HepG2 (cell line): ENCODE measurements around the gene STK39.

Experiments
- FOXO4 ChIP-seq: sonication (generic); formaldehyde crosslinking; conservative IDR thresholded peaks from 2 replicates; pipeline ENCODE4 v1.8.1; 2023; ENCODE audit warnings: missing genetic modification reagents
- HMG20B ChIP-seq: conservative IDR thresholded peaks from 2 replicates; pipeline ENCODE4 v1.6.1; 2016; ENCODE audit warnings: missing genetic modification reagents, missing compliant biosample characterization
- POLR2AphosphoS5 ChIP-seq: IDR thresholded peaks from 2 replicates; pipeline ENCODE4 v1.6.1; 2012; ENCODE audit warnings: low read depth, low read length
- RAD21 ChIP-seq: fragments of 450-650 bp; formaldehyde crosslinking; IDR thresholded peaks from 2 replicates; pipeline ENCODE4 v1.5.0; 2020; ENCODE audit warnings: mild to moderate bottlenecking
- YY1 ChIP-seq: IDR thresholded peaks from 2 replicates; pipeline ENCODE4 v1.6.1; 2011; ENCODE audit warnings: low read length, low read depth, moderate library complexity, mild to moderate bottlenecking; ENCODE audit not compliant: insufficient read depth, insufficient replicate concordance
- ZNF710 ChIP-seq: sonication (generic); formaldehyde crosslinking; IDR thresholded peaks from 2 replicates; pipeline ENCODE4 v1.5.0; 2020; ENCODE audit warnings: mild to moderate bottlenecking, missing genetic modification reagents, borderline replicate concordance
- TF ChIP-seq, protein P1 (sequence below): sonication (generic); formaldehyde crosslinking; IDR thresholded peaks from 2 replicates; pipeline ENCODE4 v1.5.0; 2020; ENCODE audit warnings: mild to moderate bottlenecking, missing genetic modification reagents, moderate library complexity

DNA sequence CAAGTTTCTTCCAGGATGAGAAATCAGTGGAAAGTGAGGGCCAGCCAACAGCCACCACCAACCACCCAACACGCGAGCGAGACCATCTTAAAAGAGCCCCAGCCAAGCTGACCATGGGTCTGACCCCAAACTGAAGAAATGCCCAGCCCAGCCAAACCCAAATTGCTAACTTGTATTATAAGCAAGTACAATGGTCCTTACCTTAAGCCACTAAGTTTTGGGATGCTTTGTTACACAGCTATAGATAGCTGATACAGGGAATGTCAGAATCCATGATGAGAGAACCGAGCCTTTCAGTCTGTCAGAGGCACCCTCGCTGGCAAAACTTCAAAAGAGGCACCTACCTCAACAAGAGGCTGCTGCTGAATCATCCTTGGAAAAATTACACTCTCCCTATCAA is 17.0 kb downstream of the STK39 start:
- TF ChIP-seq HMG20B (CRISPR knock-in tag) = no peak
- no peak for TF ChIP-seq ZNF710 (CRISPR knock-in tag)
- no peak for TF ChIP-seq POLR2AphosphoS5
- TF ChIP-seq YY1 = no peak
- TF ChIP-seq, protein P1, sequence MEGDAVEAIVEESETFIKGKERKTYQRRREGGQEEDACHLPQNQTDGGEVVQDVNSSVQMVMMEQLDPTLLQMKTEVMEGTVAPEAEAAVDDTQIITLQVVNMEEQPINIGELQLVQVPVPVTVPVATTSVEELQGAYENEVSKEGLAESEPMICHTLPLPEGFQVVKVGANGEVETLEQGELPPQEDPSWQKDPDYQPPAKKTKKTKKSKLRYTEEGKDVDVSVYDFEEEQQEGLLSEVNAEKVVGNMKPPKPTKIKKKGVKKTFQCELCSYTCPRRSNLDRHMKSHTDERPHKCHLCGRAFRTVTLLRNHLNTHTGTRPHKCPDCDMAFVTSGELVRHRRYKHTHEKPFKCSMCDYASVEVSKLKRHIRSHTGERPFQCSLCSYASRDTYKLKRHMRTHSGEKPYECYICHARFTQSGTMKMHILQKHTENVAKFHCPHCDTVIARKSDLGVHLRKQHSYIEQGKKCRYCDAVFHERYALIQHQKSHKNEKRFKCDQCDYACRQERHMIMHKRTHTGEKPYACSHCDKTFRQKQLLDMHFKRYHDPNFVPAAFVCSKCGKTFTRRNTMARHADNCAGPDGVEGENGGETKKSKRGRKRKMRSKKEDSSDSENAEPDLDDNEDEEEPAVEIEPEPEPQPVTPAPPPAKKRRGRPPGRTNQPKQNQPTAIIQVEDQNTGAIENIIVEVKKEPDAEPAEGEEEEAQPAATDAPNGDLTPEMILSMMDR (CRISPR knock-in tag) = no peak
- TF ChIP-seq RAD21 (CRISPR knock-in tag) = no peak
- TF ChIP-seq FOXO4 (CRISPR knock-in tag) = no peak
